Lower leg skin (tissue), 4 donors: ENCODE measurements around the gene DZIP1. TPM values are rescaled to one million over a fixed set of nuclear protein-coding genes. Genes with fewer than 3 reads are reported as not detected.

Experiments used
- DNase-seq, 2 donors: peaks; one replicate each; pipeline ENCODE4 v3.0.0-alpha.2; 2019; ENCODE audit warnings: low spot score in 2 of 2
- H3K4me3 ChIP-seq: fragments of 200-600 bp; sonication (generic); 2 replicates; pipeline ENCODE4 v1.5.1; 2017; ENCODE audit warnings: mild to moderate bottlenecking, low read depth; ENCODE audit not compliant: poor library complexity, severe bottlenecking
- CTCF ChIP-seq, 3 donors: fragments of 450-650 bp; IDR thresholded peaks; one replicate each; pipeline ENCODE4 v1.5.1; 2016; ENCODE audit warnings: antibody characterized with exemption in 3 of 3, mild to moderate bottlenecking in 3 of 3, moderate library complexity in 2 of 3
- POLR2A ChIP-seq, 2 donors: fragments of 450-650 bp; IDR thresholded peaks; one replicate each; pipeline ENCODE4 v1.6.1; 2016 to 2017; ENCODE audit warnings: antibody characterized with exemption in 2 of 2, mild to moderate bottlenecking in 1 of 2, moderate library complexity in 1 of 2
- WGBS, 2 donors: methylation state at CpG; one replicate each; pipeline ENCODE4 v1.1.5; 2018; 5-methylcytosine and 5-hydroxymethylcytosine counted together
- intact Hi-C: fragments of 100-400 bp; cut with DNase I; formaldehyde crosslinking; loops from one replicate; pipeline ENCODE4 v1.15.0; 2023; ENCODE audit warnings: low total_unique reads
- total RNA-seq, 4 donors: library from RNA; depleted of rRNA; stranded (reverse); fragments of >200 nt; gene quantifications; one replicate each; pipeline ENCODE4 v1.1.0, GENCODE V29; 2016

DZIP1 gene
- total RNA-seq, 4 donors from 2014 or later = 0.42 to 2.7 (median 1.8) TPM

- intact Hi-C loops = no loop called here
- no peak overlapping the region for H3K4me3 ChIP-seq
- no peak for TF ChIP-seq POLR2A (IDR thresholded peaks at IDR 0.05)
- no peak for DNase-seq
These were observed 17.7 kb downstream of the DZIP1 start for GRCh38 chr13:95626768-95627167.

- intact Hi-C loops = loop anchor here (5.0 kb wide), 1 partner anchor 208 kb away; no protein-coding TSS in a partner anchor
- 14 to 26% methylated on average over 5 of the region's 5 CpGs for WGBS, 2 donors
- DNase-seq = no peak
- no peak for TF ChIP-seq POLR2A (IDR thresholded peaks at IDR 0.05)
- no peak for TF ChIP-seq CTCF (IDR thresholded peaks at IDR 0.05)
- no peak overlapping the region for H3K4me3 ChIP-seq
These were observed 20.5 kb downstream of the DZIP1 start for GRCh38 chr13:95624020-95624419.

- intact Hi-C loops = loop anchor here (5.0 kb wide), 1 partner anchor 209 kb away; no protein-coding TSS in a partner anchor
- no peak overlapping the region for H3K4me3 ChIP-seq
- no peak for DNase-seq
- 49 to 58% methylated on average over 5 of the region's 5 CpGs for WGBS, 2 donors
- TF ChIP-seq POLR2A (IDR thresholded peaks at IDR 0.05) (no peak), CTCF (IDR thresholded peaks at IDR 0.05) (no peak)
These were observed 21.4 kb downstream of the DZIP1 start for GRCh38 chr13:95623141-95623540.

GRCh38 chr13:95620825-95621498, 23.5 kb downstream of the DZIP1 start:
- intact Hi-C loops = loop anchor here (5.0 kb wide), 1 partner anchor 211 kb away; no protein-coding TSS in a partner anchor
- H3K4me3 ChIP-seq = no peak overlapping the region
- no peak for DNase-seq
- WGBS, 2 donors = 74 to 78% methylated on average over 10 of the region's 10 CpGs
- TF ChIP-seq POLR2A (IDR thresholded peaks at IDR 0.05) = no peak
- TF ChIP-seq CTCF (IDR thresholded peaks at IDR 0.05) = no peak

GRCh38 chr13:95620030-95620824, 24.3 kb downstream of the DZIP1 start:
- 67 to 78% methylated on average over 2 of the region's 2 CpGs for WGBS, 2 donors
- no peak overlapping the region for H3K4me3 ChIP-seq
- DNase-seq = no peak
- intact Hi-C loops = loop anchor here (5.0 kb wide), 1 partner anchor 212 kb away; no protein-coding TSS in a partner anchor
- TF ChIP-seq CTCF (IDR thresholded peaks at IDR 0.05) (no peak), POLR2A (IDR thresholded peaks at IDR 0.05) (no peak)

- no peak for DNase-seq
- intact Hi-C loops = no loop called here
- no peak for TF ChIP-seq CTCF (IDR thresholded peaks at IDR 0.05)
- no peak for TF ChIP-seq POLR2A (IDR thresholded peaks at IDR 0.05)
- 72 to 86% methylated on average over 3 of the region's 3 CpGs for WGBS, 2 donors
- no peak overlapping the region for H3K4me3 ChIP-seq
These were observed 29.0 kb downstream of the DZIP1 start for GRCh38 chr13:95615539-95615938.
